Stimulated activated naive CD4-positive, alpha-beta T cell treated with Interleukin-2 at 50 U/mL for 16 hours (primary cell): ENCODE results near the gene SETD4.
A peak's percentile ranks its signal among the peaks of the same experiment; 100 is the strongest.
"Not testable (repeated sequence)": the region's sequence is repeated elsewhere in the genome, so short reads cannot be mapped to it uniquely, and the experiment has no call there.

ENCODE experiments used
- DNase-seq: peaks from one replicate; lab custom pipeline; 2025; lab: John Stamatoyannopoulos, UW

The SETD4 gene

DNA sequence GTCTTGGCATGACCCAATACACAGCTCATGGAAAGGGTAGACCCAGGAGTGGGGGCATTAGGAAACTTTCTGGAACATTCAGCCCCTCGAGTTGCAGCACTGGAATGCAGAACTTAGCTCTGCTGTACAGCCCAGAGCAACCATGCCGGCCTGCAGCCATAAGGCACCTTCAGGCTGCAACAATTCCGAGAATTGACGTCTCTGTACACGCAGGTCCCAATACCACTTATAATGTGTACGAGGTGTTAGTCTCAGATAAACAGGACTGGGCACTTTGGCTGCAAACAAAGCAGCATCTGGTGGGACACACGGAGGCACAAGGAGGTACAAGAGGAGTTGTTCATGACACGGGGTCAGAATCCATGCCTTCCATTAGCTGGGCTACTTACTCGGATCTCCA, 17.4 kb upstream of the SETD4 start:
- DNase-seq = no peak

DNA sequence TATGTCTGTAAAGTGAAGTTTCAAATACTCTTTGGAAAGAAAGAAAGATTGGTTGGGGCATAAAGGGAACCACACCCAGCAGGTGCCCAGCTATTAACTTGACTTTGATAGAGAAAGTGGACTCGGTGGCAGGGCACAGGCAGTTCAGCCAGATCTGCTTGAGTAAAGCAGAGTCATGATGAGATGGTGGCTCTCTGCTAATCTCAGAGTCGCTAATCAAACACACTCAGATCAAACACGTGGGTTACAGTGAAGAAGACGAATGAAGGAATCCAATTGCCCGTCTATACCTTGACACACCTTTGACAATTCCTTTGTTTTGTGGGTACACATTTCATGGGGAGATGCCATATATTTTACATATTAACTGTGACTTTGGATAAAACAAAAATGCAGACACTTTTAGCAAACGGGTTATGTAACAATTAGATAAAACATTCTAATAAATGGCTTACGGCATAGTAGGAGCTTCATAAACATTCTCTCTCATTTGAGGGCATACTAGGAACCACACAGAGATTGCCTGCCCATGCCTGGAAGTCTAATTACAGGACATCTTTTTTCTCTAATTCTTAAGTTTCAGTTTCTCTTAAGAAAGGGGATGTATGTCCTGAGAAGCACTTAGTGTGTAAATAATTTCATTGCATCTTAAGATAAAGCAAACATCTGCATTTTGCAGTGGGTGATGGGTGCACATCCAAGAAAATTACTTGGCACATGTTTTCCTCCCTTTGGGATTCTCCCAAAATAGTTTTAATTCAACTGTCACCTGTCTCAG, 16.7 kb upstream of the SETD4 start:
- DNase-seq = no peak

DNA sequence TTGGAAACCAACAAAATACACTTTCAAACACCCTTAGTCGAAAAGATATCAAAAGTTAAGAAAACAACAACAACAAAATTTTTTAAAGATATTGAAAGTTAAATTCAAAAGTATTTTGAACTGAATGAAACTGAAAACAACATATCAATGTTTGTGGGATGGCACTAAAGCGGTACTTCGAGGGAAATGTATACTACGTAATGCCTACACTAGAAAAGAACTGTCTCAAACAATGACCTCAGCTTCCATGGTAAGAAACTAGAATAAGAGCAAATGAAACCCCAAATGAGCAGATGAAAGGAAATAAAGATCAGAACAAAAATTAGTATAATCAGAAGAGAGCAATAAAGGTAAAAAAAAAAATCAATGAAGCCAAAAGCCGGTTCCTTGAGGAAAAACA, 15.6 kb upstream of the SETD4 start:
- DNase-seq = no peak

DNA sequence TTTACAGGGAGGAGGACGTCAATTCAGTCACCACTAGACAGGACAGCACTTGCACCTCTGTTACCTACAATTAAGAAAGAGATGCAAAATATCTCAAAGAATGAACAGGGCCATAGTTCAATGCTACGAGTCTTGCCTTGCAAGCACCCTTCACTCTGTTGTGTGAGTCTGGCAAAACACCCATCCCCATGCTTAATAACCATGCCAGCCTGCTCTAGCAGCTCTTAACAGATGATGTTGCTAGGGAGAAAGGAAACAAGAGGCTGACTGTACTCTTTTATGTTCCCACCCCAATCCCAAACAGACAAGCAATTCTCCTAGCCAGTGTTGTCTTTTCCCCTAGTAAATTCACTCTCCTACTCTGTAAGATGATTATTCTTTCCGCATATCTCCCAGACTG, 14.8 kb upstream of the SETD4 start:
- DNase-seq = no peak

DNA sequence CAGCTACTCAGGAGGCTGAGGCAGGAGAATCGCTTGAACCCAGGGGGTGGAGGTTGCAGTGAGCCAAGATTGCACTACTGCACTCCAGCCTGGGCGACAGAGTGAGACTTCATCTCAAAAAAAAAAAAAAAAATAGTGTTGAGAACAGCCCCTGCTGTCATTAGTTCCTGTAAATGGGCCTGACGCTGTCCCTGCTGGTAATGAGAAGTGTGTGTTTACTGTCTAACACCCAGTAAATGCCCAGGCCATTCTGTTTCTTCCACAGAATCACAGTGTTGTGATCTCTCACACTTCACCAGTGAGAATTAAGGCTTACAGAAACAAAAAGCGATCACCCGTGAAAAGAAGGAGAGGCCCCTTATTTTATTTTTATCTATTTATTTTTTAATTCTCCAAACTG, 13.6 kb upstream of the SETD4 start:
- DNase-seq = not testable (repeated sequence)

DNA sequence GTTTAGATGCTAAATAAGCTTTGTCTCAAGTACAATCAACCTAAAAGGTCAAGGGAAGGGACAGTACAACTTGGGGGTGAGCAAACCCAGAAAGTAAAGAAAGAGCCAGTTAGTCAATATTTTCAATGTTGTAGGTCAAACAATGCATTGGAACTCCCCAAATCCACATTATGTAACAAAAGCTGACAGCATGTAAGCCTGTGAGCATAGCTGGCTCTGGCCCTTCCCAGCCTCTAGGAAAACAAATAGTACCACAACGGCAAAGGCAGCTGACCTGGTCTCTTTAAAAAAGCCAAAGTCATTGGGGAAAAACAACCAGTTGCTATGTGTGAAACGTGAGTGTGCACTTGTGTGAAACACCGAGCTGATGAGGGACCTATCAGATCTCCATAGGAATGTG, 12.9 kb upstream of the SETD4 start:
- DNase-seq = no peak

DNA sequence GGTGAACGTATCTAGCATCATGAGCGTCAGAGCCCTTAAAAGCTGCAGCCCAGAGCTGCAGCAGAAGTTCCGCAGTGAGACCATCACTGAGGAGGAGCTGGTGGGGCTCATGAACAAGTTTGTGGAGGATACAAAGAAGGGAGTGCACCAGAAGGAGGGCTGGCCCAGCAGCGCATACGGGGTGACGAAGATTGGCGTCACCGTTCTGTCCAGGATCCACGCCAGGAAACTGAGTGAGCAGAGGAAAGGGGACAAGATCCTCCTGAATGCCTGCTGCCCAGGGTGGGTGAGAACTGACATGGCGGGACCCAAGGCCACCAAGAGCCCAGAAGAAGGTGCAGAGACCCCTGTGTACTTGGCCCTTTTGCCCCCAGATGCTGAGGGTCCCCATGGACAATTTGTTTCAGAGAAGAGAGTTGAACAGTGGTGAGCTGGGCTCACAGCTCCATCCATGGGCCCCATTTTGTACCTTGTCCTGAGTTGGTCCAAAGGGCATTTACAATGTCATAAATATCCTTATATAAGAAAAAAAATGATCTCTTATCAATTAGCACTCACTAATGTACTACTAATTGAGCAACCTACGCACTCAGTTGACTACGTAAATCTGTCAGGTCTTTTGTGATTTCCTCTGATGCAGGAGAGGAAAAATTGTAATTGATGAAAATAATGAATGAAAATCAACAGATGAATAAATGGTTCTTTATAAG, 12.3 kb upstream of the SETD4 start:
- DNase-seq = no peak

DNA sequence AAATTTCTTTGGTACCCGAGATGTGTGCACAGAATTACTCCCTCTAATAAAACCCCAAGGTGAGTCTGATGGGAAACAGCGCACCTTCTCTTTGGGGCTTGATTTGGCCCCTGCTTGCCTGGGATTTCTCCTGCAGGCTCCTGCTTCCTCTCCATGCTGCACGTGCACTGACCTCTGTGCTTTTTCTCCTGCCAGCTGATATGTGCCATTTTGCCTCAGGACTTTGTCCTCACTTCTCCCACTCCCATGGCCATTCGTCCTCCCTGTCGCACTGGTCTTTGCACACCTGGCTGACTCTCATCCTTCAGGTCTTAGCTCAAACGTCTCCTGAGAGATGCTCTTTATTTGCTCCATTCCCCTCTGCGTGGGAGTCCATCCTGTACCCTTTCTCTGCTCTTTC, 10.7 kb upstream of the SETD4 start:
- no peak for DNase-seq

DNA sequence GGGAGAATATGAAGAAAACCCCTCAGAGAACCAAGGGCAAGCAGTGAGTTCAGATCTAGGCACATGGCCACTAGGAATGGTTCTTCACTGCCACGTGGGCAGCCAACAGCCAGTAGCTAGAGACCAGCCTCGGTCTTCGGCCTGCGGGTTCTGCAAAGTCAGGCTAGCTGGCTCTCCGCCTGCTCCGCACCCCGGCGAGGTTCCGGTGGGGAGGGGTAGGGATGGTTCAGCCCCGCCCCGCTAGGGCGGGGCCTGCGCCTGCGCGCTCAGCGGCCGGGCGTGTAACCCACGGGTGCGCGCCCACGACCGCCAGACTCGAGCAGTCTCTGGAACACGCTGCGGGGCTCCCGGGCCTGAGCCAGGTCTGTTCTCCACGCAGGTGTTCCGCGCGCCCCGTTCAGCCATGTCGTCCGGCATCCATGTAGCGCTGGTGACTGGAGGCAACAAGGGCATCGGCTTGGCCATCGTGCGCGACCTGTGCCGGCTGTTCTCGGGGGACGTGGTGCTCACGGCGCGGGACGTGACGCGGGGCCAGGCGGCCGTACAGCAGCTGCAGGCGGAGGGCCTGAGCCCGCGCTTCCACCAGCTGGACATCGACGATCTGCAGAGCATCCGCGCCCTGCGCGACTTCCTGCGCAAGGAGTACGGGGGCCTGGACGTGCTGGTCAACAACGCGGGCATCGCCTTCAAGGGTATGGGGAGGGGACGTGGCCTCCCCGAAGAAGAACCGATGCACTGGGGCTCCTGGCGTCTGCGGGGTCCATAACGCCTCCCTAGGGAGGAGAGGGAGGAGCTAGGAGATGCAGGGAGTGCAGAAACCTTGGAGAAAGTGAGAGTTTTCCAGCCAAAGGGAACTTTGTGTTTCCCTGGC, 9.6 kb upstream of the SETD4 start, which contains the start of gene CBR1:
TSS of gene CBR1 (plus strand) at position 312 of the 871 bp plus-strand sequence. CDS start at position 404, 92 bp downstream.
- DNase-seq = peak; percentile 86

DNA sequence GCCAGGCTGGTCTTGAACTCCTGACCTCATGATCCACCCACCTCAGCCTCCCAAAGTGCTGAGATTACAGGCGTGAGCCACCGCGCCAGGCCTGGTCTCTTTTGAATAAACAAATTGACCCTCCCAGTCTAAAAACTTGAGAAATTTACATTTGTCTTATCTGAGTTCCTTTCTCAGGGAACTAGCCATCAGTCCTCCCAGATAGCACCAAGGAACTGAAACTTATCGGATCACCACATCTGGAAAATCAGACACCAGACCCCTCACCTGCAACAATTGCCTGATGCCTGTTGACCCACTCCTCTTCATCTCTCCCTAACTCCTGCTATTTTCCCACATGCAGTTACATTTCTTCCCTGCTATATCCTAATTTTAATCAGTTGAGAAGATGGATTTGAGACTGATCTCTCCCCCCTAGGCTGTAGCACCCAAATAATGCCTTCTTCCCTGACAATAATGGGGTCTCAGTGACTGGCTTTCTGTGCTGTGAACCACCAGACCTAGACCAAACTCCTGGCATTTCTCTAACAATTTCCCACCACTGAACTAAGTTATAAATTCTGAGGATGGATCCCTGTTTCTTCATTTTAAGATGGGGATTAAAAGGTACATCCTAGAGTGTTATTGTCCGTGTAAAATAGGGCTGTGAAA, 8.5 kb upstream of the SETD4 start:
- DNase-seq = no peak

DNA sequence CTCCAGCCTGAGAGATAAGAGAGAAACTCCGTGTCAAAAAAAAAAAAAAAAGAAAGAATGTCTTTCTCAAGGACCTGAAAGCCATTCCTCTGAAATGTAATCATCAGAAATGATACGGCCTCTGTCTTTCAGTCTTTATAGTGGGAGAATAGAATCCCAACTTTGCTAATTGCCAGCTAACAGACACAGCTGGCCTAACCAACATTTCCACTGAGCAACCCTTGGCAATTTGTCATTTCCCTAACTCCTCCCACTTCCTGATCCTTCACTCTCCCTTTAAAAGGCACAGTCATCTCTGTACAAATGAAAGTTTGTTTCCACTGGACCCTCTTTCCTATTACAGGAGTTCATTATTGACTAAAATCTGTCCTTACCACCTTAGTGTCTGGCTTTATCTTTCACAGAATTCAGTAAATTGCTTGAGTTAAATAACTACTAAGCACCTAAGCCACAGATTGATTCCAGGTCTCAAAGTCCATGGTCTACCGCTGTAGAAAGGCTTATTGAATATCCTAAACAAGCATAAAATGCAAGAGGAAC, 5.2 kb upstream of the SETD4 start:
- no peak for DNase-seq

DNA sequence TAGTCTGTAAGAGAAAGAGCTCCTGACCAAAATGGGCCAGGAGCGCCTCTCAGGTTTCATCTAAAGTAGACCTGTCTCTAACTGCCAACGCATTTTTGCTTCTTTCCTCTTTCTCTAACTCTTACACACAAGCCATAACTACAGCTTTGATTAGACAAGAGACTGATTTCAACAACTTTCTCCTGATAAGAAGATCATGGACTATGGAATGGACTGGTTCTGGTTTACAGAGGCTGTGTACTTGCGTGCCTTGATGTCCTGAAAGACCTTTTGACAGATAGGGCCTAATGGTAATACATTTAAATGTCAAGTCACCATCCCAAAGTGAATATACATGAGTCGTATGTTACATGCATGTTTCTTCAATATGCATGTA, 3.7 kb upstream of the SETD4 start:
- DNase-seq = no peak

DNA sequence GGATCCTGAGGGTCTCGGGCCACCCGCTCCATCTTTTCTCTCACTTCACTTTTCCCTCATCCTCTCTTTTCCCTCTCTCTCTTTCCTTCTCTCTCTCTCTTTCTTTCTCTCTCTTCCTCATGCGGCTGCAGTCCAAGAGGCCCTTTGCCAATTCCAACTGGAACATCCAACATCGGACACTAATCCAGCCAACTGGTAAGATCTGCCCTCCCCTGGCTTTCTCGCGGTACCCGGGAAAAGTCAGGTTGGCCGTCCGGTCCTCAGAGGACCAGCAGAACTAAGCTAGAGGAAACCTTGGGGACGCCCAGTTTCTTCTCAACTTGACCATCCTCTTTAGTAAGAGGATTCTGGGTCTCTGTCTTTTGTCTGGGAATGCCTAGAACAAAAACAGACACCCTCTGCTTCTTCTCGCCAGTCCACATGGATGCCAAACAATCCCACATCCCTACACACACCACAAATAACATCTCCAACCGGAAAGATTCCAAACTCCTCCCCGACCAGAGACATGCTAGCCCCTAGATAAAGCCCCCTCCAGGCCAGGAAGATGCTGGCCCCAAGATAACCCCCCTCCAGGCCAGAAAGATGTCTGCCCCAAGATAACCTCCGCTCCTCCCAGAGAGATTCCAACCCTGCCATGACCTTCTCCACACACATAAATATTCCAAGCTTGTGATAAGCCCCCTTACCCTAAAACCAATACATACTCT, 3.2 kb upstream of the SETD4 start:
- DNase-seq = no peak

DNA sequence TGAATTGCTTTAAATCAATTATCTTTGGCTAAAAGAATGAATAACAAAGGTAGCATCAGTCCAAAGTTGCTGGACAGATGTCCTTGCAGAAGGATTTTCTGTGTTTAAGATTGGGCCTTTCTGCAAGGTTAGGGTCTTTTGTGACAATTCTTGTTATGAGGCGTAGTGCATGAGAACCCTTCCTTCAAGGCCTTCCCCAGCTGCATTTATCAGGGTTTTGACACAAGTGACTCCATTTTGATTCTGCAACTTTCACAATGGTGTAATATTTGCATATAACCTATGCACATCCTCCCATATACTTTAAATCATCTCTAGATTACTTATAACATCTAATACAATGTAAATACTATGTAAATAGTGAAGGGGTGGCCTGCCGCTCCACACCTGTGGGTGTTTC, 1.1 kb upstream of the SETD4 start:
- no peak for DNase-seq

DNA sequence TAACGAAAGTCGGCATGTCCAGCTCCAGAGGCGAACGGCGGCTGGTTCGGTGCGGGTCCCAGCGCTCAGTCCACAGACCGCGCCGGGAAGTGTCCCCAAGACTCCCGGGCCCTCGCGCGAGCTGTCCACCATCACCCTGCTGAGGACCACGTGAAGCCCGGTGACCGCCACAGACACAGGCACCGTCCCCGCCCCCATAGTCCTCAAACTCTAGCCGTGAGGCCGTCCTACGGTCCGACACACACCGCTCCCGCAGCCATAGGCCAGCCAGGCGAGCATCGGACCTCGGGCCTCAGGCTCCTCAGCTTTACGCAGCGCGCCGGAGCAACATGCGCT, 535 bp downstream of the SETD4 start:
- peak; percentile 29 for DNase-seq

DNA sequence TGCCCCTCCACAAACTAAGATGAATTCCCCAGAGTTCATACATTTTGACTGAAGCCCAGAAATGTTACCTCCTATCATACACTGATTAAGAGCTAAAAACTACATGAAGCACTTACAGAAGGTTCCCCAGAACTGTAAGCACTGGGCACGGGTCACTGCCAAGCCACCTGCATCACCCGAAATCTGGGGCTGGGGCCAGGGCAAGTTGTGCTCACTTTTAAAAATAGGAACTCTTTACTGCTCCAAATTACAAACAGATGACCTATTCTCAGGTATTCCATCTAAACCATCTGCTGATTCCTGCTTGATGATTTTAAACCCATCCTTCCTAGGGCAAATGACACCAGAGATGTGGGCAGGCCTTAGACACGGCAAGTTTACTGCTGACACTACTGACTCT, 4.8 kb downstream of the SETD4 start:
- no peak for DNase-seq

DNA sequence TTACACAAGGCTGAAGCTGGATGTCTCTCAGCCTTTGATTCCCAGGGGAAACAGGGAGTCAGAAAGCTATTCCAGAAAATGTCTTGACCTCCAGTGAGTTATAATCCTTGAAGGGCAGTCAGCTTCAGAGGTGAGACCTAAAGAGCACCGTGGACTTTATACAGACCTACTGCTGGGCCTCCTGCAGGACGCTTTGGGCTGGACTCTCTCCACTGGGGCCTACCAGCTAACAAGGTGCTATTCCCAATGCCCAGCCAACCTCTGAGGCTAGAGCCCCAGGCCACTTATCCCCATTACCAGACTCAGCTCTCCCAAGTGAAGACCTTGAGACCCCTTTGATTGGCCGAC, 6.6 kb downstream of the SETD4 start:
- DNase-seq = no peak

DNA sequence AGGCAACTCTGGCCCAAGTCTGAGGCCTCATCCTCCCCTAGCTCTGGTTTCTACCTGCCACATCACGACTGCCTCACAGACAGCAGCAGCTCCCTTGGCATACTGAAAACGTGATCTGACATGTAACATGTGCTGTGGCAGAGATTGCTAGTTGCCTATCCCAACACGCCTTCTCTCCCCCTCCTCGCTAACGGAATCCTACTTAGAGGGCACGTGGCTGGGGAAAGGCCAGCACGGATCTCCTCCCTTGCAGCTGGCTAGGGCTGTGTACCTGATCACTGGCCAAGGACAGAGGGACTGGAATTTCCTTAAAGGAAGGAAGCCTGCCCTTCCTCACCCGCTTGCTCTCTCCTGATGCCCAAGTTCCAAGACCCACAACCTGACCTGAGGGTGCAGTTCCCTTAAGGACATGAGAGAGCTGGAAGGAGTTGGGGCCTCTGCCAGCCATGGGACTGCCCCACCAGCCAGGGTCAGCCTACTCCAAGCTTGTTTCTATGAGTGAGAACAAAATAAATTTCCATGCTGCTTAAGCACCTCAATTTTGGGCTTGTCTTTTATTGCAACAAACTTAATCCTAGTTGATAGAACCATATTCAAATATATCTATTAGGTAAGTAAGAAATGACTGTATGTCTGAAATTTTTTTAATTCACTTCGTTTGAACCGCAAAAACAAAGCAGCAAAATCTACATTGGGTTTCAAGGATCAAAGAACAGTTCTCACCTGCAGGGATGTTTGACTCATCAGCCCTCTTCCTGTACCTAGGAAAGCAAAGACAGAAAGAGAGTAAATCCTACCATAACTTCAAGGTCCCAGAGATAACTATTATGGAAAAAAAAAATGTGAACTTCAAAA, 7.2 kb downstream of the SETD4 start:
- no peak for DNase-seq

DNA sequence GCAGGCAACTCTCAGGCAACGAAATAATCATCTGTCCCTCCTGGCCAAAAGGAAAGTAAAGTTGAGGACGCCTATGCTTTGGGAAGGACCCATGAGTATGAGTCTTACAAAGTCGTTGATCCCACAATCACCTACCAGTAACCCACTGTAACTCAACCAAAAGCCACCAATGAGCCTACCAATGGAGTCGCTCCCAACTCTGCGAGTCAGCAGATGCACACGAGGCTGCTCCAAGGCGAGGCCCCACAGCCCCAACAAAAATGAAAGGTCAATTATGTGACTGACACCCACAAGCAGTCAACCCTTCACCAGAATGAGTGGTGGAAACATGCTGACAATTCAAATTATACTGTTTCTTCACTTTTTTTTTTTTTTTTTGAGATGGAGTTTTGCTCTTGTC, 12.0 kb downstream of the SETD4 start:
- no peak for DNase-seq

DNA sequence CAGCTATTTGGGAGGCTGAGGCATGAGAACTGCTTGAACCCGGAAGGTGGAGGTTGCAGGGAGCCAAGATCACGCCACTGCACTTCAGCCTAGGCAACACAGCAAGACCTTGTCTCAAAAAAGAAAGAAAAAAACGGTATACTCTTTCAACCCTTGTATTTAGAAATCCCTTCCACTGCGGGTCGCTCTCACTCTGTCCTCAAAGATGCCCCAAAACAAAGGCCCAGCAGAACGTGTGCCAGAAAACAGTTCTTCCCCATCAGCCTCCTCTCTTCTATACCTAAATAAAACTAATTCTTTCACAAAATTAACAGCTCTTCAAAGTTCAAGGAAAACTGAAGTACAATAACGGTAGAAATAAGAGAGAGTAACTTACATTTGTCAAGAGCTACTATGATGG, 13.2 kb downstream of the SETD4 start:
- no peak for DNase-seq

DNA sequence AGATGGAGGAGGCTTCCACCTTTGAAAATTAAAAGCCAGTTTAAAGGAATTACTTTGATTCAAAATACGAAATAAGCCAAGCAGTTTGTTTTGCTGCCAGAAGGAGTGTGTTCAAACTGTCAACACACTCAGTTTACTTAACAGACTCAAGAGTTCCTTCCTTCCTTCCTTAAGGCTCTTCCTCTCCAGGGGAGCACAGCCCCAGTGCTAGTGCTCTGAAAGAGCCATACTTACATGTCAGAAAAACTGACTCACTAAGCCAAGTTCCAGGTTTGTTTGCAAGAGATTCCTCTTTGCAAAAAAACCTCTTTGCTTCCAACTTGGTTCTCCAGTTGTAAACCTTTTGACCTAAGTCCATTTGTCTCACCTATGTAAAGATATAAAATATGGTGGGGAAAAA, 14.3 kb downstream of the SETD4 start:
- DNase-seq = no peak
